Mesodermal cell (in vitro differentiated cells): ENCODE results near the gene PIH1D2.
"Not testable (repeated sequence)": the region's sequence is repeated elsewhere in the genome, so short reads cannot be mapped to it uniquely, and the experiment has no call there.

Experiments used
- H3K27ac ChIP-seq: 2 replicates; pipeline ENCODE4 v1.7.0; 2013; ENCODE audit warnings: mild to moderate bottlenecking, low read depth, low read length, moderate library complexity; ENCODE audit not compliant: severe bottlenecking
- H3K36me3 ChIP-seq: 2 replicates; pipeline ENCODE4 v1.7.1; 2013; ENCODE audit warnings: mild to moderate bottlenecking, low read length, moderate library complexity; ENCODE audit not compliant: control insufficient read depth, insufficient read depth
- H3K4me1 ChIP-seq: one replicate; pipeline ENCODE4 v1.7.1; 2013; ENCODE audit warnings: mild to moderate bottlenecking, low read length; ENCODE audit not compliant: insufficient read depth, control insufficient read depth, poor library complexity, severe bottlenecking
- H3K4me3 ChIP-seq: 2 replicates; pipeline ENCODE4 v1.7.0; 2013; ENCODE audit warnings: low read length, control low read depth, mild to moderate bottlenecking; ENCODE audit not compliant: insufficient read depth, poor library complexity, severe bottlenecking; ENCODE audit errors: extremely low read depth
- H3K9me3 ChIP-seq: 2 replicates; pipeline ENCODE4 v1.7.1; 2013; ENCODE audit warnings: mild to moderate bottlenecking, low read length, moderate library complexity; ENCODE audit not compliant: control insufficient read depth
- WGBS, 2 experiments: methylation state at CpG; one replicate each; pipeline ENCODE4 v1.1.5; 2013; ENCODE audit warnings: missing lambda C conversion rate in 2 of 2; ENCODE audit not compliant: insufficient coverage in 2 of 2; 5-methylcytosine and 5-hydroxymethylcytosine counted together

The PIH1D2 gene

DNA sequence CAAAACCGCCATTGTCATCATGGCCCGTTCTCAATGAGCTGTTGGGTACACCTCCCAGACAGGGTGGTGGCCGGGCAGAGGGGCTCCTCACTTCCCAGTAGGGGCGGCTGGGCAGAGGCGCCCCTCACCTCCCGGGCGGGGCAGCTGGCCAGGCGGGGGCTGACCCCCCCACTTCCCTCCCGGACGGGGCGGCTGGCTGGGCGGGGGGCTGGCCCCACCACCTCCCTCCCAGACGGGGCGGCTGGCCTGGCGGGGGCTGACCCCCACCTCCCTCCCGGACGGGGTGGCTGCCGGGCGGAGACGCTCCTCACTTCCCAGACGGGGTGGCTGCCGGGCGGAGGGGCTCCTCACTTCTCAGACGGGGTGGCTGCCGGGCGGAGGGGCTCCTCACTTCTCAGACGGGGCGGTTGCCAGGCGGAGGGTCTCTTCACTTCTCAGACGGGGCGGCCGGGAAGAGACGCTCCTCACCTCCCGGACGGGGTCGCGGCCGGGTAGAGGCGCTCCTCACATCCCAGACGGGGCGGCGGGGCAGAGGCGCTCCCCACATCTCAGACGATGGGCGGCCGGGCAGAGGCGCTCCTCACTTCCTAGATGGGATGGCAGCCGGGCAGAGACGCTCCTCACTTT lies 46.9 kb downstream of the PIH1D2 start:
- not testable (repeated sequence) for H3K4me1 ChIP-seq, H3K9me3 ChIP-seq, H3K27ac ChIP-seq, H3K4me3 ChIP-seq
- peaks cover 41% of the 10 kb centered on the region for H3K36me3 ChIP-seq
- WGBS, 2 experiments, result 99 to 100% methylated on average over 11 to 12 of the region's 49 CpGs

DNA sequence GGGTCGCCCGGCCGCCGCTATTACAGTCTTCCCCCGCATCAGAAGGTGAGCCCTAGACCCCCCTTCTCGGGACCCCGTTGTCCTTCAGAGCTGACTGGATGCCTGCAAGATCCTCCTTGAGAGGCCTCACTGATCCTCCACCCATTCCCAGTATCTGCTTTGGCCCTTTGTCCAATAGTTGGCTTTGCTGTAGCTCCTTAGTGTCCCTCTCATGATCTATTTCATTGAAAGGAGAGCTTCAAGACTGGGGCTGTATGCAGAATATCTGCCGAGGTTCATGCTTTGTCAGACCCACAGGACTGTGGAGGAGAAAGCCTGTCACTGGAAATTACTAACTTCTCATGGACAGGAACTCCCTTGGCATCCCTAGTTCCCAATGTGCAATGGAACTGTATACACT lies 48.1 kb downstream of the PIH1D2 start:
- Histone ChIP-seq H3K4me1 (peaks cover 5% of the 10 kb centered on the region), H3K27ac (peak overlapping the region; percentile 75), H3K4me3 (peak overlapping the region; percentile 95), H3K9me3 (no peaks in the 10 kb centered on the region), H3K36me3 (peaks cover 29% of the 10 kb centered on the region)
- 0 to 3% methylated on average over 8 of the region's 8 CpGs for WGBS, 2 experiments

DNA sequence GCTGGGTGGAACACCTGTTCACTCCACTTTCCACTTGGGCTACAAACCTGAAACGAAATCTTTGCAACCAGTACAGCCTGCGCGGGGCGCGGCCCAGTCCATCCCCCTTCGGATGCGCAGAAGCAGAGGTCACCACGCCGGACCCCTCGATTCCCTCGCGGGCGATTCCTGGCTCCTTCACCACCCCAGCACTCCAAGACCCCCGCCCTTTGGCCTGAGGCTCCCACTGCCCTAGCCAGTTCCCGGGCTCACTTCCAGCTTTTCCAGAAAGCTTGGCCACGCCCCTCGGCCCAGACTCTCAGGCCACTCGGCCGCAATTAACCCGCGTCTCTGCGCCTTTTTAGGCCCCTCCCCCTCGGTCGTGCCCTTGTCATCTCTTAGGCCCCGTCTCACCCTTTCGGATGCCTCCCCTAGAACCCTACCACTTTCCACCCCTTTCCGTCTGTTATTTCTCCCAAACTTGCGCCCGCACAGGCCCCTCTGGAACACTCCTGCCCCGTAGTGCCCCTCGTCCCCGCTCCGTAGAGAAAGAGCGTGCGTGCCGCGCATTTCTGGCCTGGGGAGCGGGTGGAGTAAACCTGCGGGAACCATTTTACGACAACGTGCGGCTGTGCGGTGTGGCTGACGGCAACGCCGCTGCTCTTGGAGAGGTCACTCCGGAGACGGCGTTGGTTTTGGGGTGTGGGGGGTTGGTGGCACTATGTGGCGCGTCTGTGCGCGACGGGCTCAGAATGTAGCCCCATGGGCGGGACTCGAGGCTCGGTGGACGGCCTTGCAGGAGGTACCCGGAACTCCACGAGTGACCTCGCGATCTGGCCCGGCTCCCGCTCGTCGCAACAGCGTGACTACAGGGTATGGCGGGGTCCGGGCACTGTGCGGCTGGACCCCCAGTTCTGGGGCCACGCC lies 48.8 kb downstream of the PIH1D2 start, which contains the start of gene DLAT:
TSS of gene DLAT (plus strand) at position 636 of the 906 bp plus-strand sequence. CDS start at position 701, 65 bp downstream.
- H3K4me1 ChIP-seq, result peaks cover 5% of the 10 kb centered on the region
- peaks cover 23% of the 10 kb centered on the region for H3K36me3 ChIP-seq
- 0% methylated on average over 58 to 62 of the region's 71 CpGs for WGBS, 2 experiments
- no peaks in the 10 kb centered on the region for H3K9me3 ChIP-seq
- H3K27ac ChIP-seq, result peak within 1 kb of the TSS; percentile 75
- peak within 1 kb of the TSS; percentile 95 for H3K4me3 ChIP-seq

DNA sequence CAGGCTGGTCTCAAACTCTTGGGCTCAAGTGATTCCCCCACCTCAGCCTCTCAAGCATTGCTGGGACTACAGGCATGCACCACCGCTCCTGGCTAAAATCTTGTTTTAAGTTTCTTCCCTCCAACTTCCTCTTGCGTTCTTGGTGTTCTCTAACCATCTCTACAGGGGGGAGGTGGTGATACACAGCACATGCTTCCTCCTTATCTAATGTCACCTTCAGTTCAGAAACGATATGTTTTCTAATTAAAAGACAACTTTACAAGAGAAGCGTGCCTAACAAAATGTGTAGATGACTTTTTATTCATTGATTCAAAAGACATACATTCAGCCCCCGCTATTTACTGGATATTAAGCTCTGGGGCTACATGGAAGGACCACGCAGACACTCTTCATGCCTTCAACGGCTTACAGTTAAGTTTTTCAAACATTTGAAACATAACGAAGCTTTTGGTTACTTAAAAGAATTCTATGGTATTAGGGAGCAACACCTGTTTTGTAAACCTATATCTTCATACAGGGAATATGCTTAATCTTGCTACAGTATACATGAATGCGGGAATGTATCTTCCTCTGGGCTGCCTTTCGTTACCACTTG lies 49.5 kb downstream of the PIH1D2 start:
- Histone ChIP-seq H3K9me3 (no peaks in the 10 kb centered on the region), H3K4me3 (peak overlapping the region; percentile 95), H3K27ac (peak overlapping the region; percentile 75), H3K4me1 (peaks cover 5% of the 10 kb centered on the region), H3K36me3 (peaks cover 19% of the 10 kb centered on the region)
- 29% methylated on average over 5 to 6 of the region's 10 CpGs for WGBS, 2 experiments

DNA sequence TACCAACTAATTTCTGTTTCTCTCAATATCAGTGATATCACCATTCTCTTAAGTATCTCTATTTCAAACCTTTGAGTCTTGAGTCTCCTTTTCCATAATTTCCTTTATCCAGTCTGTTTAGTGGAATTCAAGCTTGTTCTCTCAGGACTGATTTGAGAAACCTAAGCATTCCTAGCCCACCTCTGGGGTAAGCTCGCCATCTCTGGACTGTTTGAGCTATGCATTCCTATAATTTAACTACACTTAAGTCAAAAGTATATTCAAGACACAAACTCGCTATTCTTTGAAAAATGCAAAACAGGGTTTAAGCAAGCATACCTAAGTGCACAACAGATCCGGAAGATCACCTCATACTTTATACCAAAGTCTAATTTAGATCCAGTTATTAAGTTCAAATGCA lies 50.7 kb downstream of the PIH1D2 start:
- Histone ChIP-seq H3K4me1 (peaks cover 5% of the 10 kb centered on the region), H3K9me3 (no peaks in the 10 kb centered on the region), H3K4me3 (no peak overlapping the region), H3K27ac (no peak overlapping the region), H3K36me3 (peaks cover 14% of the 10 kb centered on the region)
- WGBS, 2 experiments, result 89 to 100% methylated on average over 2 to 3 of the region's 3 CpGs

DNA sequence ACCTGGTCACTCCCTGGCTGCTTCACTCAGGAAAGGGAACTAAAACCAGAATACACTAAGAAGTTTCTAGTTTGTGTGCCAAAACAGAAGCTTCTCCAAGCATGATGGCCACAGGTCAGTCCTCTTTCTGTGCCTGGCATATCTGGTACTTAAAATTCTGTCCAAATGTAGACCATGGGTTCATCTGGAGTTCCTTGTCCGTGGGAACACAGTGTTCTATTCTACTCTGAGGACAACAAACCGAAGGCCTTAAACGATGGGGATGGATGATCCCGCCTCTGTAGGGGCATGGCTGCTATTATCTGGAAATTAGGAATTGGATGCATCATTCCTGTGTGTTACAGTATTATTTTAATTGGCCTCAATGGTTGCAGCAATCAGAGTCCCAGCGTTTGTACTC lies 54.8 kb downstream of the PIH1D2 start:
- 94% methylated on average over 5 of the region's 5 CpGs for WGBS, 2 experiments

More for the DNA sequence above, 54.8 kb downstream of the PIH1D2 start:
- H3K4me1 ChIP-seq, result peaks cover 10% of the 10 kb centered on the region
- H3K9me3 ChIP-seq, result no peaks in the 10 kb centered on the region
- peaks cover 15% of the 10 kb centered on the region for H3K36me3 ChIP-seq
- no peak overlapping the region for H3K4me3 ChIP-seq
- H3K27ac ChIP-seq, result no peak overlapping the region
